GM18951 (cell line): ENCODE data around the gene TREX2.

ENCODE experiments used
- POLR2A ChIP-seq: IDR thresholded peaks from 4 replicates; pipeline ENCODE4 v1.6.1; 2011; ENCODE audit warnings: mild to moderate bottlenecking; ENCODE audit not compliant: insufficient read length, insufficient read depth; ENCODE audit errors: extremely low read depth
- in situ Hi-C: fragments of 300-500 bp; cut with MboI; formaldehyde crosslinking; loops from one replicate; pipeline ENCODE4 v1.12.0; 2022; ENCODE audit warnings: low sequenced_read_pairs, mixed read lengths, inconsistent platforms; ENCODE audit not compliant: unreplicated experiment

Gene TREX2

GRCh38 chrX:153426204-153426603 is 19.7 kb downstream of the TREX2 start:
- in situ Hi-C loops: no loop called here
- TF ChIP-seq POLR2A: no peak

- in situ Hi-C loops: no loop called here
- no peak for TF ChIP-seq POLR2A
Observed at GRCh38 chrX:153423652-153424051, 22.2 kb downstream of the TREX2 start.

- no peak for TF ChIP-seq POLR2A
- in situ Hi-C loops: no loop called here
Observed at GRCh38 chrX:153421856-153422255, 24.0 kb downstream of the TREX2 start.

GRCh38 chrX:153420851-153421599 is 24.8 kb downstream of the TREX2 start:
- in situ Hi-C loops: no loop called here

GRCh38 chrX:153417637-153418036 is 28.2 kb downstream of the TREX2 start:
- in situ Hi-C loops: no loop called here

More at GRCh38 chrX:153420851-153421599, 24.8 kb downstream of the TREX2 start:
- no peak for TF ChIP-seq POLR2A

GRCh38 chrX:153416781-153417450 is 28.9 kb downstream of the TREX2 start:
- in situ Hi-C loops: no loop called here
- no peak for TF ChIP-seq POLR2A

More at GRCh38 chrX:153417637-153418036, 28.2 kb downstream of the TREX2 start:
- TF ChIP-seq POLR2A: no peak

GRCh38 chrX:153414856-153415510 is 30.9 kb downstream of the TREX2 start:
- in situ Hi-C loops: no loop called here
- no peak for TF ChIP-seq POLR2A

- in situ Hi-C loops: no loop called here
- no peak for TF ChIP-seq POLR2A
Observed at GRCh38 chrX:153413731-153414130, 32.1 kb downstream of the TREX2 start.

- no peak for TF ChIP-seq POLR2A
- in situ Hi-C loops: no loop called here
Observed at GRCh38 chrX:153412746-153413720, 32.8 kb downstream of the TREX2 start.

GRCh38 chrX:153411988-153412574 is 33.8 kb downstream of the TREX2 start:
- in situ Hi-C loops: no loop called here
- TF ChIP-seq POLR2A: no peak

GRCh38 chrX:153411255-153411987 is 34.4 kb downstream of the TREX2 start, which contains the start of gene ZFP92:
ZFP92 (plus strand) TSS chrX:153411472; CDS start chrX:153418323, 6,851 bp downstream.
- in situ Hi-C loops: no loop called here
- TF ChIP-seq POLR2A: no peak

GRCh38 chrX:153410888-153411254 is 35.0 kb downstream of the TREX2 start:
- TF ChIP-seq POLR2A: no peak
- in situ Hi-C loops: no loop called here
